IMR-90 (cell line): ENCODE data around the gene NR0B2. TPM values are rescaled to one million over a fixed set of nuclear protein-coding genes. Genes with fewer than 3 reads are reported as not detected.
"Not testable (repeated sequence)": the region's sequence is repeated elsewhere in the genome, so short reads cannot be mapped to it uniquely, and the experiment has no call there.

Source experiments
- ATAC-seq: fragments of 200-7000 bp; cut with Tn5 transposase; 2 replicates; pipeline ENCODE4 v1.9.1; 2020; ENCODE audit warnings: low read depth, mild to moderate bottlenecking, moderate library complexity
- BruUV-seq: library from RNA; stranded (reverse); fragments of 400-500 nt; replicated peaks from 2 replicates; lab custom pipeline; 2021; lab: Mats Ljungman, UMichigan
- CTCF ChIA-PET: fragments of 300-600 bp; formaldehyde crosslinking; extraction: SDS; loops from one replicate; lab custom pipeline; 2021; ENCODE audit warnings: antibody characterized with exemption; lab: Yijun Ruan, JAX
- POLR2A ChIA-PET: fragments of 300-600 bp; sonication (Branson Sonifier 250); formaldehyde crosslinking; loops from one replicate; lab custom pipeline; 2022; ENCODE audit warnings: antibody characterized with exemption; ENCODE audit not compliant: unreplicated experiment; lab: Charles Lee
- DNase-seq: peaks from one replicate; pipeline ENCODE4 v3.0.0; 2013
- H2AFZ ChIP-seq: replicated peaks from 2 replicates; pipeline ENCODE3; 2013; ENCODE audit warnings: low read length, mild to moderate bottlenecking; ENCODE audit not compliant: poor library complexity
- H2AK5ac ChIP-seq: 2 replicates; pipeline ENCODE4 v1.6.1; 2013; ENCODE audit warnings: low read depth, low read length, inconsistent platforms
- H2AK9ac ChIP-seq: replicated peaks from 2 replicates; pipeline ENCODE3; 2013; ENCODE audit warnings: mild to moderate bottlenecking, low read depth, low read length, moderate library complexity; ENCODE audit not compliant: poor library complexity
- H2BK120ac ChIP-seq: 2 replicates; pipeline ENCODE4 v1.6.1; 2013; ENCODE audit warnings: low read depth, low read length, inconsistent platforms
- H2BK15ac ChIP-seq: 3 replicates; pipeline ENCODE4 v1.6.1; 2013; ENCODE audit warnings: low read depth, low read length, inconsistent platforms
- H2BK20ac ChIP-seq: 2 replicates; pipeline ENCODE4 v1.6.1; 2013; ENCODE audit warnings: low read depth, mild to moderate bottlenecking, inconsistent platforms, low read length, moderate library complexity
- H2BK5ac ChIP-seq: 2 replicates; pipeline ENCODE4 v1.6.1; 2013; ENCODE audit warnings: mild to moderate bottlenecking, low read depth, low read length, inconsistent platforms; ENCODE audit not compliant: poor library complexity, severe bottlenecking
- H3K14ac ChIP-seq: replicated peaks from 2 replicates; pipeline ENCODE4 v1.6.1; 2013; ENCODE audit warnings: low read depth, low read length, inconsistent platforms
- H3K18ac ChIP-seq: 2 replicates; pipeline ENCODE4 v1.6.1; 2013; ENCODE audit warnings: low read depth, low read length, control low read depth
- H3K23ac ChIP-seq: 2 replicates; pipeline ENCODE4 v1.6.1; 2013; ENCODE audit warnings: low read depth, low read length, inconsistent platforms
- H3K27ac ChIP-seq: 2 replicates; pipeline ENCODE4 v1.5.1; 2013; ENCODE audit warnings: mild to moderate bottlenecking, control low read depth, low read length; ENCODE audit not compliant: insufficient read depth
- H3K27me3 ChIP-seq: 2 replicates; pipeline ENCODE4 v1.6.1; 2013; ENCODE audit warnings: low read length; ENCODE audit not compliant: control insufficient read depth, insufficient read depth
- H3K36me3 ChIP-seq: 2 replicates; pipeline ENCODE4 v1.6.1; 2013; ENCODE audit warnings: low read length, mixed read lengths; ENCODE audit not compliant: control insufficient read depth, insufficient read depth
- H3K4ac ChIP-seq: 2 replicates; pipeline ENCODE4 v1.6.1; 2013; ENCODE audit warnings: low read depth, low read length, inconsistent platforms
- H3K4me1 ChIP-seq: 2 replicates; pipeline ENCODE4 v1.6.1; 2013; ENCODE audit warnings: low read length, mixed read lengths; ENCODE audit not compliant: control insufficient read depth, insufficient read depth
- H3K4me2 ChIP-seq: 2 replicates; pipeline ENCODE4 v1.6.1; 2013; ENCODE audit warnings: low read depth, mild to moderate bottlenecking, control low read depth, low read length, moderate library complexity
- H3K4me3 ChIP-seq: 2 replicates; pipeline ENCODE4 v1.5.1; 2013; ENCODE audit warnings: low read depth, mild to moderate bottlenecking, control low read depth, low read length, moderate library complexity; ENCODE audit not compliant: insufficient read depth
- H3K56ac ChIP-seq: 2 replicates; pipeline ENCODE4 v1.6.1; 2013; ENCODE audit warnings: low read length, inconsistent platforms; ENCODE audit not compliant: insufficient read depth; ENCODE audit errors: extremely low read depth
- H3K79me1 ChIP-seq, 2 experiments: 2 replicates each; pipeline ENCODE4 v1.6.1; 2013; ENCODE audit warnings: low read length in 2 of 2, inconsistent platforms in 1 of 2, low read depth in 1 of 2
- H3K9ac ChIP-seq: 2 replicates; pipeline ENCODE4 v1.6.1; 2013; ENCODE audit warnings: low read depth, low read length, control low read depth
- H3K9me1 ChIP-seq: 2 replicates; pipeline ENCODE4 v1.6.1; 2013; ENCODE audit warnings: low read length, inconsistent platforms; ENCODE audit not compliant: insufficient read depth
- H3K9me3 ChIP-seq: 2 replicates; pipeline ENCODE4 v1.6.1; 2013; ENCODE audit warnings: low read length; ENCODE audit not compliant: control insufficient read depth, insufficient read depth
- H4K20me1 ChIP-seq: 2 replicates; pipeline ENCODE4 v1.6.1; 2013; ENCODE audit warnings: low read length, inconsistent platforms; ENCODE audit not compliant: insufficient read depth
- H4K5ac ChIP-seq: 2 replicates; pipeline ENCODE4 v1.6.1; 2013; ENCODE audit warnings: mild to moderate bottlenecking, low read depth, low read length, control low read depth
- H4K8ac ChIP-seq, 2 experiments: 2 replicates each; pipeline ENCODE4 v1.6.1; 2013; ENCODE audit warnings: low read depth in 2 of 2, low read length in 2 of 2, control low read depth in 1 of 2, inconsistent platforms in 1 of 2
- H4K91ac ChIP-seq: 2 replicates; pipeline ENCODE4 v1.6.1; 2013; ENCODE audit warnings: low read depth, low read length, inconsistent platforms; ENCODE audit not compliant: insufficient read depth
- WGBS, 2 experiments: methylation state at CpG; one replicate each; pipeline versions ENCODE4 v1.1.5 to v1.1.7; 2013; ENCODE audit warnings: missing lambda C conversion rate in 2 of 2; ENCODE audit not compliant: insufficient read length in 1 of 2; ENCODE audit errors: extremely low coverage in 2 of 2; 5-methylcytosine and 5-hydroxymethylcytosine counted together
- dilution Hi-C: fragments of 300-500 bp; cut with HindIII; formaldehyde crosslinking; loops from one replicate; pipeline ENCODE4 v1.14.3; 2018; ENCODE audit warnings: low sequenced_read_pairs; ENCODE audit not compliant: unreplicated experiment
- in situ Hi-C: fragments of 300-500 bp; cut with MboI; formaldehyde crosslinking; loops from 3 replicates; pipeline ENCODE4 v1.14.3; 2019; ENCODE audit warnings: low sequenced_read_pairs, inconsistent platforms, mixed read lengths
- intact Hi-C: fragments of 100-400 bp; cut with micrococcal nuclease; formaldehyde crosslinking; loops from 2 replicates; pipeline ENCODE4 v1.10.0; 2022
- polyA plus RNA-seq, 3 experiments: library from polyadenylated mRNA; depleted of rRNA; stranded (reverse); fragments of >200 nt; gene quantifications; 2 replicates each; pipeline ENCODE4 v1.2.3, GENCODE V29; 2012; ENCODE audit warnings: low replicate concordance in 1 of 3
- total RNA-seq: library from RNA; depleted of rRNA; stranded (reverse); fragments of >200 nt; gene quantifications from 2 replicates; pipeline ENCODE4 v1.2.3, GENCODE V29; 2012

Gene NR0B2
- total and polyA plus RNA-seq, 2 of the 4 experiments (the other 2 are of a cell fraction), result not detected

DNA sequence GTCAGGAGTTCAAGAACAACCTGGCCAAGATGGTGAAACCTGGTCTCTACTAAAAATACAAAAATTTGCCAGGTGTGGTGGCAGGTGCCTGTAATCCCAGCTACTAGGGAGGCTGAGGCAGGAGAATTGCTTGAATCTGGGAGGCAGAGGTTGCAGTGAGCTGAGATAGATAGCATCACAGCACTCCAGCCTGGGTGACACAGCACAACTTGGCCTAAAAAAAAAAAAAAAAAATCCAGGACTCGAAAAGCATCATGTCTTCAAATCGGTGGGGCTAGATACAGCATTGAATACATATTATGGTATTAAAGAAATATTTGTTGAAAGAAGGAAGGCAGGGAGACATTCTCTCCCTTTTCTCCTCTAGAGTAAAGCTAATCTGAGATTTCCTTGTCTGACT is 40.7 kb downstream of the NR0B2 start:
- POLR2A ChIA-PET, H4K5ac ChIP-seq, H3K9me1 ChIP-seq, H2BK20ac ChIP-seq, H2AK5ac ChIP-seq, H3K4me3 ChIP-seq, H3K56ac ChIP-seq, BruUV-seq, H4K20me1 ChIP-seq, H3K14ac ChIP-seq, H3K23ac ChIP-seq, dilution Hi-C loops, H3K9ac ChIP-seq, H2BK120ac ChIP-seq, H2BK5ac ChIP-seq, H3K27me3 ChIP-seq, H4K91ac ChIP-seq, ATAC-seq, H3K4ac ChIP-seq, H2AFZ ChIP-seq, H3K4me2 ChIP-seq, DNase-seq, H4K8ac ChIP-seq, H3K9me3 ChIP-seq, H3K4me1 ChIP-seq, intact Hi-C loops, H2AK9ac ChIP-seq, H2BK15ac ChIP-seq, H3K18ac ChIP-seq, H3K27ac ChIP-seq: not testable (repeated sequence)
- CTCF ChIA-PET, result interaction anchor here (0.6 kb wide), 1 partner anchor 9 kb away, joined by 3 read pairs; no protein-coding TSS in a partner anchor
- no CpG with 5 or more reads among the region's 2 CpGs for WGBS, 2 experiments
- peaks cover 11% of the 10 kb centered on the region for H3K36me3 ChIP-seq
- peaks cover 0 to 13% of the 10 kb centered on the region in 2 experiments; a peak in 3 of 4 replicates for H3K79me1 ChIP-seq
- in situ Hi-C loops, result loop anchor here (10.0 kb wide), 1 partner anchor 268 kb away; no protein-coding TSS in a partner anchor
